Medulla oblongata (tissue), 1 donor: ENCODE results near the gene ZNF223.

Experiments used
- DNase-seq: peaks from one replicate; pipeline ENCODE4 v3.0.0-alpha.2; 2015; ENCODE audit errors: extremely low spot score

The ZNF223 gene

DNA sequence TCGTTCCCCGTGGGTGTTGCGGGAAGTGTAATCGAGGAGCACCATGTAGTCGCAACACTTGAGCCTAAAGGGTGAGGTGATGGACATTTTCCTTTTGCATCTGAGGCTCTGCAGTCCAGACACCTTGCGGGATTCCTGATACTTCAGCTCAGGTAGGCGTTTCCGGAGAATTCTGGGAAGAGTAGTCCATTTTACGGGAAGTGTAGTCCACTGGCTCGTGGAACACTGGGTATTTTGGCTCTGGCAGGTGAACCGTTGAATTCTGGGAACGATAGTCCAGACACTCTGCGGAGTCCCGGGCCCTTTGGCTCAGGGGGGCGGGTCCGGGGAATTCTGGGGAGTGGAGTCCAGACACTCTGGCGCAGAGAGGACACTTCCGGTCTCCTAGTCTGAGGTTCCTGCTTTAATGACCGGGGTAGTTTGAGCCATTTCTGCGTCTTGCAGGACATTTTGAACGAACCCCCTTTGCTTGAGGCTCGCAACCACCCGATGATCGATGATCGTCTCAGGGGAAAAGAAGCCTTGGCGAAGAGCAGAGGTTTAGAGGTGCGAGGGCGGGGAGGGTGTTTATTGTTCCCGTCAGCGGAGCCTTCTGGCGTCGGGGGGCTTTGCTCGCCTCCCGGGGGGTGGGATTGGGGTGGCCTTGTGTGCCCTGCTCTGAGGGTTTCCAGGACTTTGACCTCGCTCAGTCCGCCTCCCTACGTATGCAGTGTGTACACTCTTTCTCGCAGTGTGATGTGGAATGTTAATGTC lies at the start of gene ZNF223:
ZNF223 (plus strand) TSS at position 387 of the 753 bp plus-strand sequence. CDS start 3,141 bp downstream, outside the sequence.
- peak; percentile 99 for DNase-seq

DNA sequence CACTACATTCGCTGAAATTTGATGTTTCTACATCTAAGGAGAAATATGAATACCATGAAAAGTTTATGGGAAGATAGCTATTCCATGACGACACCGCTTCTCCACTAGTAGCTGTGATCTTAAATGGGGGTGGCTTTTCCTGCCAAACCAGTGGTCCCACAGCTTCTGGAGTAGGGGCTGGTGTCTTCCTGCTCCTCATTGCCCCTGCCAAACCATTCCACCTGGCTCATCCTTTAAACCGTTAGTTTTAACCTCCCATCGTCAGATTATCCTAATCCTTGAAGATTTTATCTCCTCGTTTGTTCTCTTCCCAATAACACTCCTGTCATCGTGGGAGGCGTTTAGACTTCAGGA lies 49.6 kb upstream of the ZNF223 start:
- no peak for DNase-seq

DNA sequence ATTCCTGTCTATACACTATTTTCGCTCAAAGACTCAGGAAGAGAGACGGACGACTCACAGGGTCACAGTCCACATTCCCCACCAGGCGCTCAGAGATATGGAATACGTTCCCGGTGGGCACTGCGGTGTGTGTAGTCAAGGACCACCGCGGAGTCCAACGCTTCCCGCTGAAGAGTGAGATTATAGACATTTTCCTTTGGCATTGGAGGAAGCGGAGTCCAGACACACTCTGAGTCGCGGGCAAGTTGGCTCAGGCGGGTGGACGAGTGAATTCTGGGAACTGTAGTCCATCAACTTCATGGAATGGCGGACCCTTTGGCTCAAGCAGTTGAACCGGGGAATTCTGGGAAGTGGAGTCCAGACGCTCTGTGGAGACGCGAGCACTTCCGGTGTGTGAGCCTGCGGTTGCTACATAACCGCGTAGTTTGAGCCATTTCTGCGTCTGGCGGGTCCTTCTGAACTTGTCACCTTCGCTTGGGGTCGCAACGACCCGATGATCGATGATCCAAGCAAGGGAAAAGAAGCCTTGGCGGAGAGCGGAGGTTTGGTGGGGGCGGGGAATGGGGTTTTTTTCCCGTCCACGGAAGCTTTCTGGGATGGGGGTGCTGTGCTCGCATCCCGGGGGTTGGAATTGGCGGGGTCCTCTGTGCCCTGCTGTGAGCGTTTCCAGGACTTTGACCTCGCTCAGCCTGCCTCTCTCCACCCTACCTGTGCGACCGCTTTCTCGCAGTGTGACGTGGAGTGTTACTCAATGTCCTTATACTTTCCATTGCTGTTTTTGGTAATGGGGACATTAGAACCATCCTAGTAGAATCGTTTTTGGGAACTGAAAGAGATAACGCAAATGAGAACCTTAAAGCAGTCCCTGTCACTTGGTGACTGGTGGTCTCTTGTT lies 49.0 kb upstream of the ZNF223 start, which contains the start of gene ZNF230:
ZNF230 (plus strand) TSS at position 392 of the 895 bp plus-strand sequence. CDS start 4,122 bp downstream, outside the sequence.
- peak; percentile 99 for DNase-seq

DNA sequence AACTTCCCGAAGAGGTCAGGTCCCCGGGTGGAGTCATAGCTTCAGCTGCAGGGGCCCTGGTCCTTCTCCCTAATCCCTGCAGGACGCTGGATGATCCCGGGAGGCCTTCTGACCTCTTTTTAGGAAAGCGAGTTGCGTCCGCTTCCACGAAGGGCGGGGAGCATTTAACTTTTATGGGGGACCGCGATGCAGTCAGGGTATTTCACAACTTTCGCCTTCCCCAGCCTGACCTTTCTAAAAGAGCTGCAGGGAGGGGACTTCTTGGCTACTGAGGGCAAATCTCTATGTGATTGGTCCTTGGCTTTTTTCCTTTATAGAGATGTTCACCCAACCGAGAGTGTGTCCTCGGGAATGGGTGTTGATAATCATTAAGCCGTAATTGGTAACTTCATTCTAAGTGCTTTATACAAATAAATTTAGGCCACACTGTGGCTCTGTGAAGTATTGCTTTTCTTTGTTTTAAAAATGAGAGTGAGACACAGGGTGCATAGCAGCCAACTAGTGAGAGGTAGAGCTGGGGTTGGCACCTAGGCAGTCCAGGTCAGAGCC lies 48.3 kb upstream of the ZNF223 start:
- DNase-seq: no peak

DNA sequence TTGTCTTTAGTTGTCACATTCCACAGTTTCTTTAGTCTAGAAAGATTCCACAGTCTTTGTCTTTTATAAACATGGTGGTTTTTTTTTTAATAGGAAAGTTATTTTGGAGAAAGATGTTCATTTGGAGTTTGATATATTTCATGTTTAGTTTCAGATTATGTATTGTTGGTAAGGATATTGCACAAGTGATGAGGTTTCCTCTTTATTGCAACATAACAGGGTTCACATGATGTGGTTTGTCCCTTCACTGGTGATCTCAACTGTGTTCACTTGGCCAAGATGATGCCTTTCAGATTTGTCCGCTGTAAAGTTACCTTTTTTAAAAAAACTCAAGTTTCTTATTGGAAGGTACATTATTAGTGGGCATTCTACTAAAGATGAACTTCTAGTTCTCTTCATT lies 45.9 kb upstream of the ZNF223 start:
- no peak for DNase-seq

DNA sequence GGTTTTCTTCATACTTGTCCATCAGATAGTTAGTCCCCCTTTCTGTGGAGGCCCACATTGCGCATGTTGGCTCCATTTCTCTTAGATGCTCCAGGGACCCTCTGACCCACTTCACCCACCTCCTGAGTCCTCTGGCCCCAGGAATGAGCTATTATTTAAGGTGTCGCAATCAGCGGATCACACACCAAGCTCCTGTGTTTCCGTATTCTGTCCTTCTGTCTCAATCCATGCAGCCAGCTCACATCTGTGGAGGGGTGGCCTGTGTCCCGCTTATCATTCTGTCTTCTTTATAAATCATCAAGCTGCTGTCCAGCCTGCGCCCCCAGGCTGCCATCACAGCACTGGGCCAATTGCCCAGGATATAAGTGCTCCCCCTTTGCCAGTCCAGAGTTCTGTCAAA lies 44.4 kb upstream of the ZNF223 start:
- DNase-seq: no peak

DNA sequence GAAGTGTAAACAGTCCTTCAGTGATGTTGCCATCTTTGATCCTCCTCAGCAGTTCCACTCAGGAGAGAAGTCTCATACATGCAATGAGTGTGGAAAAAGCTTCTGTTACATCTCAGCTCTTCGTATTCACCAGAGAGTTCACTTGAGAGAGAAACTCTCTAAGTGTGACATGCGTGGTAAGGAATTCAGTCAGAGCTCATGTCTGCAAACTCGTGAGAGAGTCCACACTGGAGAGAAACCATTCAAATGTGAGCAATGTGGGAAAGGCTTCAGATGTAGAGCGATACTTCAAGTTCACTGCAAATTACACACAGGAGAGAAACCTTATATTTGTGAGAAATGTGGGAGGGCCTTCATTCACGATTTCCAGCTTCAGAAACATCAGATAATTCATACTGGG lies 41.4 kb upstream of the ZNF223 start:
- DNase-seq: no peak

DNA sequence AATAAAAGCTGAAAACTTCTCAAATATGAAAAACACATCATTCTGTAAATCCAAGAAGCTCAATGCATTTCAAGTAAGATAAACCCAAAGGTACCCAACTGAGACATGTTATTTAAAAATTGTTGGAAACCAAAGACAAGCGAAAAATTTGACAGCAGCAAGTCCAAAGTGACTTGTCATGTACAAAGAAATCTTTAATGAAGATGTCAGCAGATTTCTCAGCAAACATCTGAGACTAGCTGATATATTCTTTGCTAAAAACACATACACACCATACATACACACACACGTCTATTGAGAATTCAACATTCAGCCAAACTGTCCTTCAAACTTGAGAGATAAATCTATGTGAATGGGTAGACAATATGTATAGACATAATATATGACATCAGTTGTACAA lies 32.3 kb upstream of the ZNF223 start:
- no peak for DNase-seq

DNA sequence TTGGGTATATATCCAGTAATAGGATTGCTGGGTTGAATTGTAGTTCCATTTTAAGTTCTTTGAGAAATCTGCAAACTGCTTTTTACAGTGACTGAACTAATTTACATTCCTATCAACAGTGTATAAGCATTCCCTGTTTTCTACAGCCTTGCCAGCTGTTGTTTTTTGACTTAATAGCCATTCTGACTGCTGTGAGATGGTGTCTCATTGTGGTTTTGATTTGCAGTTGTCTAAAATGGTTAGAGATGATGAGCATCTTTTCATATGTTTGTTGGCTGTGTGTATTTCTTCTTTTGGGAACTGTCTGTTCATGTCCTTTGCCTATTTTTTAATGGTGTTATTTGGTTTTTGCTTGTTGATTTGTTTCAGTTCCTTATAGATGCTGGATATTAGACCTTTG lies 30.6 kb upstream of the ZNF223 start:
- no peak for DNase-seq

DNA sequence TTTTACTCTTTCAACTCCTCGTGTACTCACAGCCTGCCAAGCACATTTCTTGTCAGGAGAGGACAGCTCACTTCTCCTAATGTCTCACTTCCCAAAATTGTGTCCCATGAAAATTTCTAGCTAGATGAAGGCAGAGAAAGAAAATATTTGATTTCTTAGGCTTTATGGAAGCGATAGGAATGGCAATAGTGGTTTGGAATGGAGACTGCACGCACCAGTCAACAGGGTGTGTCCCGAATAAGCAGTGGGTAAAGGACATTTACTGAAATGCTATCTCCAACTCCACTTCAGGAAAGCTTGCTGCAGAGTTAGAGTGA lies 27.0 kb upstream of the ZNF223 start:
- no peak for DNase-seq

DNA sequence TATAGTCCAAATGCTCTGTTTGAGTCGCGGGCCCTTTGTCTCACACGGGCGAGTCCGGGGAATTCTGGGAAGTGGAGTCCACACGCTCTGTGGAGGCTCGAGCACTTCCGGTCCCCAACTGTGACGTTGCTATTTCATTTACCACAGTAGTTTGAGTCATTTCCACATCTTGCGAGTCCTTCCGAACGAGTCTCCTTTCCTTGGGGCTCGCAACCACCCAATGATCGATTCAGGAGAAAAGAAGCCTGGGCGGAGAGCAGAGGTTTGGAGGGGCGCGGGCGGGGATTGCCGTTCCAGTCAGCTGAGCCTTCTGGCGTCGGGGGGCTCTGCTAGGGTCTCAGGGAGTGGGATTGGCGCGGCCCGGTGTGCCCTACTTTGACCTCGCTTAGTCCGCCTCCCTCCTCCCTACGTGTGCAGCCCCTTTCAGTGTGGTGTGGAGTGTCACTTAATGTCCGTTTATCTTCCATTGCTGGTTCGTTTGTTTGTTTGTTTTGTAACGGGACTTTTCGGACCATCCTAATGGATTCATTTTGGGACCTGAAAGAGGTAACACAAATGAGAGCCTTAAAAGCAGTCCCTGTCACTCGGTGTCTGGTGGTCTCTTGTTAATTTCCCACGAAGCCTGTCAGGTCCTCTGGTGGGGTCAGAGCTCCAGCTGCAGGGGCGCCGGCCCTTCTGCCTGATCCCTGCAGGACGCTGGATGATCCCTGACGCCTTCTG lies 26.5 kb upstream of the ZNF223 start, which contains the start of gene ZNF222:
ZNF222 (plus strand) TSS at position 163 of the 720 bp plus-strand sequence; CDS start at position 221, 58 bp downstream.
- peak; percentile 94 for DNase-seq

DNA sequence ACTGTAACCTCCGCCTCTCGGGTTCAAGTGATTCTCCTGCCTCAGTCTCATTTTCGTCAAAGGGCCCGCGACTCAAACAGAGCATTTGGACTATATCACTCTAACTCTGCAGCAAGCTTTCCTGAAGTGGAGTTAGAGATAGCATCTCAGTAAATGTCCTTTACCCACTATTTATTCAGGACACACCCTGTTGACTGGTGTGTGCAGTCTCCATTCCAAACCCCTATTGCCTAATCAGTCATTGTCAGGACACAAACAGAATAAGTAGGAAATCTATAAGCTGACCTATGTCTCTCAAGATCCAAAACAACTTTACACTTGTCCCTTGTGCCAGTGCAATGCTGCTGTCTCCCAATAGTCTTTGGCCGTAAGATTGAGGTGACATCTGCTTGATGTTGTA lies 25.2 kb upstream of the ZNF223 start:
- no peak for DNase-seq

DNA sequence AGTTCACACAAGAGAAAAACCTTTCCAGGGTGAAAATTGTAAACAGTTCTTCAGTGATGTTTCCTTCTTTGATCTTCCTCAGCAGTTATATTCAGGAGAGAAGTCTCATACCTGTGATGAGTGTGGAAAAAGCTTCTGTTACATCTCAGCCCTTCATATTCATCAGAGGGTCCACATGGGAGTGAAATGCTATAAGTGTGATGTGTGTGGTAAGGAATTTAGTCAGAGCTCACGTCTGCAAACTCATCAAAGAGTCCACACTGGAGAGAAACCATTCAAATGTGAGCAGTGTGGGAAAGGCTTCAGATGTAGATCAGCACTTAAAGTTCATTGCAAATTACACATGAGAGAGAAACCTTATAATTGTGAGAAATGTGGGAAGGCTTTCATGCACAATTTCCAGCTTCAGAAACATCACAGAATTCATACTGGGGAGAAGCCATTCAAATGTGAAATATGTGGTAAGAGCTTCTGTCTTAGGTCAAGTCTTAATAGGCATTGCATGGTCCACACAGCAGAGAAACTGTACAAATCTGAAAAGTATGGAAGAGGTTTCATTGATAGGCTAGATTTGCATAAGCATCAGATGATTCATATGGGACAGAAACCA lies 19.7 kb upstream of the ZNF223 start:
- no peak for DNase-seq

DNA sequence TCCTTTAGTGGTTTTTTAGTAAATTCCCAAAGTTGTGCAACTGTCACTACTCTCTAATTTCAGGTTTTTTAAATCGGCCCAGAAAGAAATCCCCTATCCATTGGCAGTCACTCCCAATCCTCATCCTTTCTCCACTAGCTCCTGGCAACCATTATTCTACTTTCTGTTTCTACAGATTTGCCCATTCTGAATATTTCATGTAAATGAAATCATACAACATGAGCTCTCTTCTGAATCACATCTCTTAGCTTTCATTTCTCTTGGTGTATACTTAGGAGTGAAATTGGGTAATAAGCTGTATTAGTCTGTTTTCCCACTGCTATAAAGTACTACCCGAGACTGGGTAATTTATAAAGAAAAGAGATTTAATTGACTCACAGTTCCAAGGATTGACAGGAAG lies 9.7 kb upstream of the ZNF223 start:
- DNase-seq: no peak

DNA sequence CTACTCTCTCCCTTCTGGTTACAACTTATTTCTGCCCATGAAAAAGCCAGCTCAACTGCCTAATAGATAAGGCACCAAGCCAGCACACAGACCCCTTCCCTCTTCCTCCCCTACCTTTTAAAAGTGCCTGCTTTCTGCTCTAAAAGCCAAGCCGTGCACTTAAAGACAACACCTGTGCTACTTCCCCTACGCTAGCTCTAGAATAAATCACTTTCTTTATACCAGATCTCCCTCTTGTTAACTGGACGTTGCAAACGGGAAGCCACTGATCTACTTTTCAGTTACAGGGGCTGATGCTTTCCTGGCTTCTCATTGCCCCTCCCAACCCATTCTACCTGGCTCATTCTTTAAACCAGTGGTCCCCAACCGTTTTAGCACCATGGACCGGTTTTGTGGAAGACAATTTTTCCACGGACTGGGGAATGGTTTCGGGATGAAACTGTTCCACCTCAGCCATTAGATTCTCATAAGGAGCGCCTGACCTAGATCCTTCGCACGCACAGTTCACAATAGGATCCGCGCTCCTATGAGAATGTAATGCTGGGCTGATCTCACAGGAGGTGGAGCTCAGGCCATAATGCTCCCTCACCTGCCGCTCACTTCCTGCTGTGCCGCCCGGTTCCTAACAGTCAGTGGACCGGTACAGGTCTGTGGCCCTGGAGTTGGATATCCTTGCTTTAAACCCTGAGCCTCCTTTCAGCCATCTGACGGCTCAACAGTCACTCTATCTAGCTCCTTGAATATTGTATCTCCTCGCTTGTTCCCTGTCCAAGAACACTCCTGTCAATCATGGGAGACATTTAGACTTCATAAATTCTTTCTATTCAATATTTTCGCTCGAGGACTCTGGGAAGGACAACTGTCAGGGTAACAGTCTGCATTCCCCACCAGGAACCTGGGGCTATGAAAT lies 841 bp upstream of the ZNF223 start:
- no peak for DNase-seq

DNA sequence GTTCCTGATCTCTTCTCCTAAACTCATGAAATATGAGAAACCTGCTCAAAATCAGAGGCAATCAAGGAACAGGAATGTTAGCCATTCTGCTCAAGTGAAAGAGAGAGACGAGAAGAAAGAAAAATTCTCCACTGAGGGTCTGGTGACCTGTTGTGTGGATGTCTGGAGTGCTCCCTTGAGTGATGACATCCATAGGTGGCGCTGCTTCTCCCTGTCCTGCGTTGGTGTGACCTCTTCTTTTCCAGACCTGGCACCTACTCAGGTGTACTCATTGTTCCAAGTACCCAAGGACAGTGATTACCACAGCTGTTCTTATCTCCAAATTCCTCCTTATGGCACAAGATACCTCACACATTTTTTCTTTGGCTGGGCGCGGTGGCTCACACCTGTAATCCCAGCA lies 4.0 kb downstream of the ZNF223 start:
- DNase-seq: no peak

DNA sequence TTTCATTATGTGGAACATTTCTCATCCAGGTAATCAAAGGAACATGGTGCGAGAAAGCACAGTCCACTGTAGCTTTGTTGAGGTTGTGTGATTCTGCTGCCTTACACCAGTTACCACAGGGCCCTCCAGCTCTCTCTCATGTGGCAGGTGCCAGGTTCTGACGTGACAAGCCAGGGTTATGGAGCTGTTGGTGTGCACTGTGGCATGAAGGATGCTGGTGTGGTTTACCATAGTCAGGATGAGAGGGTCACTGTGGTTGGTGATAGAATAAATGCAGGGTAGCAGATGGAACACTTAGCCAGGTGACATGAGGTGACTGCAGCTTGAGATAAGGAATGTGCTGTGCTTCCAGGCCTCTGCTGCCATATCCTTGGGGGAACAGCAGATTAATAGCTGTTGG lies 7.4 kb downstream of the ZNF223 start:
- DNase-seq: no peak

DNA sequence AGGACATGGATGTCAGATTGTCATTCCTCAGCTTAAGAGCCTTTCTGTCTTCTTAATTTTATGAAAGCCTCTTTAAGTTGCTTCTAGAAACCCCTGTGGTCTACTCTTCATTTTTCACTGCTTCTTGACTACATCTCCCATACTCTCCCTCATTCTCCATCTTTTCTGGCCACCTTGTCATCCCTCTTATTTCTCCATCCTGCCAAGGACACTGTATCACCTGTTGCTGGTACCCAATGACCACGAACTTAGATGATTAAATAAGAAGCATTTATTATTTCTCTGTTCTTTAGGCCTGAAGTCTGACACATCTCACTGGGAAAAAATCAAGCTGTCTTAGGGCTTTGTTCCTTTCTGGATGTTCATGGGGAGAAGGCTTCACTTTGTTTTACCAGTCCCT lies 9.2 kb downstream of the ZNF223 start:
- DNase-seq: no peak

DNA sequence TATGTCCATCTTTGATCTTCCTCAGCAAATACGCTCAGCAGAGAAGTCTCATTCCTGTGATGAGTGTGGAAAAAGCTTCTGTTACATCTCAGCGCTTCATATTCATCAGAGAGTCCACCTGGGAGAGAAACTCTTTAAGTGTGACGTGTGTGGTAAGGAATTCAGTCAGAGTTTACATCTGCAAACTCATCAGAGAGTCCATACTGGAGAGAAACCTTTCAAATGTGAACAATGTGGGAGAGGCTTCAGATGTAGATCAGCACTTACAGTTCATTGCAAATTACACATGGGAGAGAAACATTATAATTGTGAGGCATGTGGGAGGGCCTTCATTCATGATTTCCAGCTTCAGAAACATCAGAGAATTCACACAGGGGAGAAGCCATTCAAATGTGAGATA lies 14.5 kb downstream of the ZNF223 start:
- no peak for DNase-seq

DNA sequence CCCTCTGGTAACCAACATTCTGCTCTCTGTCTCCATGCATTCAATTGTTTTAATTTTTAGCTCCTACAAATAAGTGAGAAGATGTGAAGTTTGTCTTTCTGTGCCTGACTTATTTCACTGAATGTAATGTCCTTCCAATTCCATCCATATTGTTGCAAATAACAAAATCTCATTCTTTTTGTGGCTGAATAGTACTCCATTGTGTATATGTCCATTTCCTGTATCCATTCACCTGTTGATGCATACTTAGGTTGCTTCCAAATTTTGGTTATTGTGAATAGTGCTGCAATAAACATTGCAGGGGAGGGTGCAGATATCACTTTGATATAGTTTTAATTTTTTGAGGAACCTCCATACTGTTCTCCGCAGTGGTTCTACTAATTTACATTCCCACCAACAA lies 17.6 kb downstream of the ZNF223 start:
- no peak for DNase-seq
